H9 (cell line): ENCODE results near the gene SRC. TPM values are rescaled to one million over a fixed set of nuclear protein-coding genes. Genes with fewer than 3 reads are reported as not detected.

Experiments used
- DNase-seq: peaks from one replicate; pipeline ENCODE4 v3.0.0-alpha.2; 2017
- H2AFZ ChIP-seq: one replicate; pipeline ENCODE4 v1.6.1; 2013; ENCODE audit warnings: mild to moderate bottlenecking, low read length, control low read depth, moderate library complexity
- H2AK5ac ChIP-seq: 2 replicates; pipeline ENCODE4 v1.6.1; 2013; ENCODE audit warnings: low read length, control low read depth, mixed read lengths; ENCODE audit not compliant: insufficient read length
- H2BK120ac ChIP-seq: one replicate; pipeline ENCODE4 v1.6.1; 2013; ENCODE audit warnings: low read depth, mild to moderate bottlenecking, low read length, control low read depth, inconsistent platforms; ENCODE audit not compliant: poor library complexity, severe bottlenecking
- H2BK12ac ChIP-seq: 2 replicates; pipeline ENCODE4 v1.6.1; 2013; ENCODE audit warnings: low read length, control low read depth, mixed read lengths, low read depth; ENCODE audit not compliant: insufficient read length
- H2BK15ac ChIP-seq: 2 replicates; pipeline ENCODE4 v1.6.1; 2013; ENCODE audit warnings: low read depth, low read length, control low read depth
- H2BK20ac ChIP-seq: one replicate; pipeline ENCODE4 v1.6.1; 2013; ENCODE audit warnings: low read depth, mild to moderate bottlenecking, low read length, control low read depth, inconsistent platforms; ENCODE audit not compliant: poor library complexity, severe bottlenecking
- H2BK5ac ChIP-seq: 2 replicates; pipeline ENCODE4 v1.6.1; 2013; ENCODE audit warnings: low read length, control low read depth, mixed read lengths; ENCODE audit not compliant: insufficient read length
- H3K14ac ChIP-seq: 2 replicates; pipeline ENCODE4 v1.6.1; 2013; ENCODE audit warnings: low read length, control low read depth; ENCODE audit not compliant: insufficient read depth
- H3K18ac ChIP-seq: 2 replicates; pipeline ENCODE4 v1.6.1; 2013; ENCODE audit warnings: low read depth, mild to moderate bottlenecking, mixed read lengths, low read length, control low read depth; ENCODE audit not compliant: insufficient read length
- H3K23ac ChIP-seq: 2 replicates; pipeline ENCODE4 v1.6.1; 2013; ENCODE audit warnings: low read length, control low read depth, mixed read lengths, low read depth; ENCODE audit not compliant: insufficient read length
- H3K23me2 ChIP-seq: 2 replicates; pipeline ENCODE4 v1.6.1; 2013; ENCODE audit warnings: low read depth, mild to moderate bottlenecking, mixed read lengths, low read length, control low read depth; ENCODE audit not compliant: insufficient read length, poor library complexity, severe bottlenecking
- H3K27ac ChIP-seq: 2 replicates; pipeline ENCODE4 v1.5.1; 2013; ENCODE audit warnings: low read length, control low read depth, mixed read lengths, low read depth; ENCODE audit not compliant: insufficient read length
- H3K27me3 ChIP-seq: 2 replicates; pipeline ENCODE4 v1.6.1; 2013; ENCODE audit warnings: low read length, control low read depth, inconsistent platforms; ENCODE audit not compliant: insufficient read depth
- H3K4ac ChIP-seq: 2 replicates; pipeline ENCODE4 v1.6.1; 2013; ENCODE audit warnings: low read depth, mild to moderate bottlenecking, control low read depth, inconsistent platforms, low read length, moderate library complexity
- H3K4me1 ChIP-seq: 2 replicates; pipeline ENCODE4 v1.6.1; 2013; ENCODE audit warnings: low read length, control low read depth, inconsistent platforms; ENCODE audit not compliant: insufficient read depth
- H3K4me2 ChIP-seq: 2 replicates; pipeline ENCODE4 v1.6.1; 2013; ENCODE audit warnings: low read length, control low read depth, mixed read lengths; ENCODE audit not compliant: insufficient read length, insufficient read depth
- H3K56ac ChIP-seq: 2 replicates; pipeline ENCODE4 v1.6.1; 2013; ENCODE audit warnings: low read depth, mild to moderate bottlenecking, mixed read lengths, low read length, control low read depth; ENCODE audit not compliant: insufficient read length
- H3K79me1 ChIP-seq: 2 replicates; pipeline ENCODE4 v1.6.1; 2013; ENCODE audit warnings: low read depth, mild to moderate bottlenecking, moderate library complexity, low read length, control low read depth, inconsistent platforms; ENCODE audit not compliant: insufficient read depth, poor library complexity, severe bottlenecking
- H3K79me2 ChIP-seq: 2 replicates; pipeline ENCODE4 v1.6.1; 2013; ENCODE audit warnings: low read length, control low read depth, inconsistent platforms; ENCODE audit not compliant: insufficient read depth
- H3K9ac ChIP-seq: 2 replicates; pipeline ENCODE4 v1.6.1; 2013; ENCODE audit warnings: low read length, control low read depth, mixed read lengths; ENCODE audit not compliant: insufficient read length; ENCODE audit errors: extremely low read depth
- H3K9me3 ChIP-seq: one replicate; pipeline ENCODE4 v1.6.1; 2013; ENCODE audit warnings: low read depth, low read length, inconsistent platforms; ENCODE audit not compliant: control insufficient read depth
- H3T11ph ChIP-seq: one replicate; pipeline ENCODE4 v1.6.1; 2013; ENCODE audit warnings: mild to moderate bottlenecking, low read length, control low read depth, inconsistent platforms
- H4K20me1 ChIP-seq: one replicate; pipeline ENCODE4 v1.6.1; 2013; ENCODE audit not compliant: control insufficient read depth, insufficient read length, insufficient read depth
- H4K5ac ChIP-seq: 2 replicates; pipeline ENCODE4 v1.6.1; 2013; ENCODE audit warnings: low read depth, mild to moderate bottlenecking, mixed read lengths, low read length, control low read depth; ENCODE audit not compliant: insufficient read length
- H4K8ac ChIP-seq: replicated peaks from 2 replicates; pipeline ENCODE4 v1.6.1; 2013; ENCODE audit warnings: low read length, control low read depth, mixed read lengths, low read depth; ENCODE audit not compliant: insufficient read length
- H4K91ac ChIP-seq: 2 replicates; pipeline ENCODE4 v1.6.1; 2013; ENCODE audit warnings: low read depth, mild to moderate bottlenecking, moderate library complexity, mixed read lengths, low read length, control low read depth; ENCODE audit not compliant: insufficient read length
- H3K27ac Mint-ChIP-seq, 3 experiments: 2 replicates in 2 of 3; 3 replicates in 1 of 3; pipeline ENCODE4 v1.8.0; 2020 to 2021; ENCODE audit warnings: mixed read lengths in 3 of 3, mild to moderate bottlenecking in 1 of 3, moderate library complexity in 1 of 3
- H3K27me3 Mint-ChIP-seq: 2 replicates; pipeline ENCODE4 v1.8.0; 2021; ENCODE audit warnings: low read depth, mild to moderate bottlenecking, moderate library complexity, mixed read lengths
- H3K36me3 Mint-ChIP-seq, 3 experiments: 2 replicates in 2 of 3; 3 replicates in 1 of 3; pipeline ENCODE4 v1.8.0; 2020 to 2021; ENCODE audit warnings: low read depth in 3 of 3, mixed read lengths in 3 of 3; ENCODE audit not compliant: insufficient read depth in 1 of 3
- H3K4me1 Mint-ChIP-seq, 2 experiments: 2 replicates each; pipeline ENCODE4 v1.8.0; 2020; ENCODE audit warnings: mixed read lengths in 2 of 2
- H3K4me3 Mint-ChIP-seq, 2 experiments: 2 replicates in 1 of 2; 3 replicates in 1 of 2; pipeline ENCODE4 v1.8.0; 2020 to 2021; ENCODE audit warnings: mild to moderate bottlenecking in 2 of 2, mixed read lengths in 2 of 2, moderate library complexity in 1 of 2
- H3K9me3 Mint-ChIP-seq, 2 experiments: 2 replicates in 1 of 2; 3 replicates in 1 of 2; pipeline ENCODE4 v1.8.0; 2020; ENCODE audit warnings: mild to moderate bottlenecking in 2 of 2, mixed read lengths in 2 of 2, moderate library complexity in 1 of 2
- WGBS: extraction: QIAGEN DNeasy Blood & Tissue Kit; methylation state at CpG from one replicate; pipeline ENCODE4 v1.1.7; 2013; ENCODE audit warnings: missing lambda C conversion rate, low lambda C conversion rate, mixed read lengths; ENCODE audit not compliant: insufficient read length; ENCODE audit errors: extremely low coverage; 5-methylcytosine and 5-hydroxymethylcytosine counted together
- total RNA-seq: library from RNA; stranded (reverse); gene quantifications from 2 replicates; pipeline ENCODE4 v1.2.1, GENCODE V29; 2021
- TF ChIP-seq, protein P1 (sequence below): fragments of 200-600 bp; sonication (generic); conservative IDR thresholded peaks from 3 replicates; pipeline ENCODE4 v1.8.0; 2021; ENCODE audit warnings: antibody characterized with exemption, mild to moderate bottlenecking

Gene SRC
- total RNA-seq, 1 experiment from 2014 or later = 44.5 TPM

DNA sequence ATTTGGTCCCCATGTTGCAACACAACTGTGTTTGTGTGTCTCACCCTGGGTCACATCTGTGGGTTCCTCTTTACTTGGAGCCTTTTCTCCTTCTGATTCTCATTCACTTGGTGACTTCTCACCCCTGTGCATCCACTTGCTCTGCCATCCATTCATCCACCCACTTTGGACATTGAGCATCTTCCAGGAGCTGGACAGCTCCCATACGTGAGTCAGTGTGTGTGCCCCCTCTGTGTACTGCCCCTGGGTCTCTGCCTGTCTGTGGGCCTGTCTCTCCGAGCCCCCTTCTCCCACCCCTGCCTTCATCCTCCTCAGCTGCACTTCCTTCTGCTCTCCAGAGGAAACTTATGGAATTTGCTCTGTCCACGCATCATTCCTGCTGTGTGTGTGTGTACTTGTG lies 107.3 kb downstream of the SRC start:
- Histone ChIP-seq H3K23ac (no peak overlapping the region), H4K91ac (no peak overlapping the region), H3K9ac (no peak overlapping the region), H3K79me1 (no peaks in the 10 kb centered on the region), H2BK20ac (no peak overlapping the region), H3K18ac (no peak overlapping the region), H3K27ac (no peak overlapping the region), H3K79me2 (no peaks in the 10 kb centered on the region), H3K56ac (no peak overlapping the region), H3K23me2 (no peaks in the 10 kb centered on the region), H2AFZ (no peak overlapping the region), H2BK120ac (no peak overlapping the region), H3K27me3 (no peaks in the 10 kb centered on the region), H4K8ac (no peak overlapping the region), H3K4me2 (no peak overlapping the region), H3K9me3 (no peaks in the 10 kb centered on the region), H3K4me1 (no peaks in the 10 kb centered on the region), H2BK15ac (no peak overlapping the region), H2BK5ac (no peak overlapping the region), H3K4ac (no peak overlapping the region), H3K14ac (no peak overlapping the region), H2BK12ac (no peak overlapping the region), H2AK5ac (no peak overlapping the region), H3T11ph (no peak overlapping the region), H4K20me1 (no peaks in the 10 kb centered on the region), H4K5ac (no peak overlapping the region)
- TF ChIP-seq, protein P1, sequence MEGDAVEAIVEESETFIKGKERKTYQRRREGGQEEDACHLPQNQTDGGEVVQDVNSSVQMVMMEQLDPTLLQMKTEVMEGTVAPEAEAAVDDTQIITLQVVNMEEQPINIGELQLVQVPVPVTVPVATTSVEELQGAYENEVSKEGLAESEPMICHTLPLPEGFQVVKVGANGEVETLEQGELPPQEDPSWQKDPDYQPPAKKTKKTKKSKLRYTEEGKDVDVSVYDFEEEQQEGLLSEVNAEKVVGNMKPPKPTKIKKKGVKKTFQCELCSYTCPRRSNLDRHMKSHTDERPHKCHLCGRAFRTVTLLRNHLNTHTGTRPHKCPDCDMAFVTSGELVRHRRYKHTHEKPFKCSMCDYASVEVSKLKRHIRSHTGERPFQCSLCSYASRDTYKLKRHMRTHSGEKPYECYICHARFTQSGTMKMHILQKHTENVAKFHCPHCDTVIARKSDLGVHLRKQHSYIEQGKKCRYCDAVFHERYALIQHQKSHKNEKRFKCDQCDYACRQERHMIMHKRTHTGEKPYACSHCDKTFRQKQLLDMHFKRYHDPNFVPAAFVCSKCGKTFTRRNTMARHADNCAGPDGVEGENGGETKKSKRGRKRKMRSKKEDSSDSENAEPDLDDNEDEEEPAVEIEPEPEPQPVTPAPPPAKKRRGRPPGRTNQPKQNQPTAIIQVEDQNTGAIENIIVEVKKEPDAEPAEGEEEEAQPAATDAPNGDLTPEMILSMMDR = no peak
- no peaks in the 10 kb centered on the region; a peak in 1 of 7 replicates for H3K36me3 Mint-ChIP-seq
- no peak for DNase-seq
- no peak overlapping the region for H3K27ac Mint-ChIP-seq
- peaks cover 11 to 13% of the 10 kb centered on the region in 2 experiments for H3K9me3 Mint-ChIP-seq
- WGBS = no CpG with 5 or more reads among the region's 3 CpGs
- H3K27me3 Mint-ChIP-seq = peaks cover 24% of the 10 kb centered on the region
- H3K4me1 Mint-ChIP-seq = no peaks in the 10 kb centered on the region
- H3K4me3 Mint-ChIP-seq = no peak overlapping the region
